IMR-90 (cell line): Measurements from ENCODE around the gene CLEC17A. TPM values are rescaled to one million over a fixed set of nuclear protein-coding genes. Genes with fewer than 3 reads are reported as not detected.
A peak's percentile ranks its signal among the peaks of the same experiment; 100 is the strongest.
"Not testable (repeated sequence)": the region's sequence is repeated elsewhere in the genome, so short reads cannot be mapped to it uniquely, and the experiment has no call there.

Experiments
- ATAC-seq: fragments of 200-7000 bp; cut with Tn5 transposase; 2 replicates; pipeline ENCODE4 v1.9.1; 2020; ENCODE audit warnings: low read depth, mild to moderate bottlenecking, moderate library complexity
- BruUV-seq: library from RNA; stranded (reverse); fragments of 400-500 nt; replicated peaks from 2 replicates; lab custom pipeline; 2021; lab: Mats Ljungman, UMichigan
- CTCF ChIA-PET: fragments of 300-600 bp; formaldehyde crosslinking; extraction: SDS; loops from one replicate; lab custom pipeline; 2021; ENCODE audit warnings: antibody characterized with exemption; lab: Yijun Ruan, JAX
- POLR2A ChIA-PET: fragments of 300-600 bp; sonication (Branson Sonifier 250); formaldehyde crosslinking; loops from one replicate; lab custom pipeline; 2022; ENCODE audit warnings: antibody characterized with exemption; ENCODE audit not compliant: unreplicated experiment; lab: Charles Lee
- DNase-seq: peaks from one replicate; pipeline ENCODE4 v3.0.0; 2013
- H2AFZ ChIP-seq: replicated peaks from 2 replicates; pipeline ENCODE3; 2013; ENCODE audit warnings: low read length, mild to moderate bottlenecking; ENCODE audit not compliant: poor library complexity
- H2AK5ac ChIP-seq: 2 replicates; pipeline ENCODE4 v1.6.1; 2013; ENCODE audit warnings: low read depth, low read length, inconsistent platforms
- H2AK9ac ChIP-seq: replicated peaks from 2 replicates; pipeline ENCODE3; 2013; ENCODE audit warnings: mild to moderate bottlenecking, low read depth, low read length, moderate library complexity; ENCODE audit not compliant: poor library complexity
- H2BK120ac ChIP-seq: 2 replicates; pipeline ENCODE4 v1.6.1; 2013; ENCODE audit warnings: low read depth, low read length, inconsistent platforms
- H2BK15ac ChIP-seq: 3 replicates; pipeline ENCODE4 v1.6.1; 2013; ENCODE audit warnings: low read depth, low read length, inconsistent platforms
- H2BK20ac ChIP-seq: 2 replicates; pipeline ENCODE4 v1.6.1; 2013; ENCODE audit warnings: low read depth, mild to moderate bottlenecking, inconsistent platforms, low read length, moderate library complexity
- H2BK5ac ChIP-seq: 2 replicates; pipeline ENCODE4 v1.6.1; 2013; ENCODE audit warnings: mild to moderate bottlenecking, low read depth, low read length, inconsistent platforms; ENCODE audit not compliant: poor library complexity, severe bottlenecking
- H3K14ac ChIP-seq: replicated peaks from 2 replicates; pipeline ENCODE4 v1.6.1; 2013; ENCODE audit warnings: low read depth, low read length, inconsistent platforms
- H3K18ac ChIP-seq: 2 replicates; pipeline ENCODE4 v1.6.1; 2013; ENCODE audit warnings: low read depth, low read length, control low read depth
- H3K23ac ChIP-seq: 2 replicates; pipeline ENCODE4 v1.6.1; 2013; ENCODE audit warnings: low read depth, low read length, inconsistent platforms
- H3K27ac ChIP-seq: 2 replicates; pipeline ENCODE4 v1.5.1; 2013; ENCODE audit warnings: mild to moderate bottlenecking, control low read depth, low read length; ENCODE audit not compliant: insufficient read depth
- H3K27me3 ChIP-seq: 2 replicates; pipeline ENCODE4 v1.6.1; 2013; ENCODE audit warnings: low read length; ENCODE audit not compliant: control insufficient read depth, insufficient read depth
- H3K36me3 ChIP-seq: 2 replicates; pipeline ENCODE4 v1.6.1; 2013; ENCODE audit warnings: low read length, mixed read lengths; ENCODE audit not compliant: control insufficient read depth, insufficient read depth
- H3K4ac ChIP-seq: 2 replicates; pipeline ENCODE4 v1.6.1; 2013; ENCODE audit warnings: low read depth, low read length, inconsistent platforms
- H3K4me1 ChIP-seq: 2 replicates; pipeline ENCODE4 v1.6.1; 2013; ENCODE audit warnings: low read length, mixed read lengths; ENCODE audit not compliant: control insufficient read depth, insufficient read depth
- H3K4me2 ChIP-seq: 2 replicates; pipeline ENCODE4 v1.6.1; 2013; ENCODE audit warnings: low read depth, mild to moderate bottlenecking, control low read depth, low read length, moderate library complexity
- H3K4me3 ChIP-seq: 2 replicates; pipeline ENCODE4 v1.5.1; 2013; ENCODE audit warnings: low read depth, mild to moderate bottlenecking, control low read depth, low read length, moderate library complexity; ENCODE audit not compliant: insufficient read depth
- H3K56ac ChIP-seq: 2 replicates; pipeline ENCODE4 v1.6.1; 2013; ENCODE audit warnings: low read length, inconsistent platforms; ENCODE audit not compliant: insufficient read depth; ENCODE audit errors: extremely low read depth
- H3K79me1 ChIP-seq, 2 experiments: 2 replicates each; pipeline ENCODE4 v1.6.1; 2013; ENCODE audit warnings: low read length in 2 of 2, inconsistent platforms in 1 of 2, low read depth in 1 of 2
- H3K9ac ChIP-seq: 2 replicates; pipeline ENCODE4 v1.6.1; 2013; ENCODE audit warnings: low read depth, low read length, control low read depth
- H3K9me1 ChIP-seq: 2 replicates; pipeline ENCODE4 v1.6.1; 2013; ENCODE audit warnings: low read length, inconsistent platforms; ENCODE audit not compliant: insufficient read depth
- H3K9me3 ChIP-seq: 2 replicates; pipeline ENCODE4 v1.6.1; 2013; ENCODE audit warnings: low read length; ENCODE audit not compliant: control insufficient read depth, insufficient read depth
- H4K20me1 ChIP-seq: 2 replicates; pipeline ENCODE4 v1.6.1; 2013; ENCODE audit warnings: low read length, inconsistent platforms; ENCODE audit not compliant: insufficient read depth
- H4K5ac ChIP-seq: 2 replicates; pipeline ENCODE4 v1.6.1; 2013; ENCODE audit warnings: mild to moderate bottlenecking, low read depth, low read length, control low read depth
- H4K8ac ChIP-seq, 2 experiments: 2 replicates each; pipeline ENCODE4 v1.6.1; 2013; ENCODE audit warnings: low read depth in 2 of 2, low read length in 2 of 2, control low read depth in 1 of 2, inconsistent platforms in 1 of 2
- H4K91ac ChIP-seq: 2 replicates; pipeline ENCODE4 v1.6.1; 2013; ENCODE audit warnings: low read depth, low read length, inconsistent platforms; ENCODE audit not compliant: insufficient read depth
- BHLHE40 ChIP-seq: fragments of 150-350 bp; IDR thresholded peaks from 2 replicates; pipeline ENCODE4 v1.6.1; 2016; ENCODE audit warnings: mild to moderate bottlenecking, low read depth, low read length
- CEBPB ChIP-seq: IDR thresholded peaks from 2 replicates; pipeline ENCODE4 v1.6.1; 2012; ENCODE audit warnings: low read depth, low read length, improper control_type of control experiment
- RAD21 ChIP-seq: IDR thresholded peaks from 2 replicates; pipeline ENCODE4 v1.6.1; 2012; ENCODE audit warnings: low read length, improper control_type of control experiment
- WGBS, 2 experiments: methylation state at CpG; one replicate each; pipeline versions ENCODE4 v1.1.5 to v1.1.7; 2013; ENCODE audit warnings: missing lambda C conversion rate in 2 of 2; ENCODE audit not compliant: insufficient read length in 1 of 2; ENCODE audit errors: extremely low coverage in 2 of 2; 5-methylcytosine and 5-hydroxymethylcytosine counted together
- dilution Hi-C: fragments of 300-500 bp; cut with HindIII; formaldehyde crosslinking; loops from one replicate; pipeline ENCODE4 v1.14.3; 2018; ENCODE audit warnings: low sequenced_read_pairs; ENCODE audit not compliant: unreplicated experiment
- in situ Hi-C: fragments of 300-500 bp; cut with MboI; formaldehyde crosslinking; loops from 3 replicates; pipeline ENCODE4 v1.14.3; 2019; ENCODE audit warnings: low sequenced_read_pairs, inconsistent platforms, mixed read lengths
- intact Hi-C: fragments of 100-400 bp; cut with micrococcal nuclease; formaldehyde crosslinking; loops from 2 replicates; pipeline ENCODE4 v1.10.0; 2022
- polyA plus RNA-seq, 3 experiments: library from polyadenylated mRNA; depleted of rRNA; stranded (reverse); fragments of >200 nt; gene quantifications; 2 replicates each; pipeline ENCODE4 v1.2.3, GENCODE V29; 2012; ENCODE audit warnings: low replicate concordance in 1 of 3
- total RNA-seq: library from RNA; depleted of rRNA; stranded (reverse); fragments of >200 nt; gene quantifications from 2 replicates; pipeline ENCODE4 v1.2.3, GENCODE V29; 2012
- TF ChIP-seq, protein P1 (sequence below): fragments of 150-350 bp; IDR thresholded peaks from 2 replicates; pipeline ENCODE4 v1.6.1; 2016; ENCODE audit warnings: low read depth, mild to moderate bottlenecking, low read length, moderate library complexity, borderline replicate concordance

Gene CLEC17A
- total and polyA plus RNA-seq, 2 of the 4 experiments (the other 2 are of a cell fraction), result 0.05 TPM; not detected in 1

DNA sequence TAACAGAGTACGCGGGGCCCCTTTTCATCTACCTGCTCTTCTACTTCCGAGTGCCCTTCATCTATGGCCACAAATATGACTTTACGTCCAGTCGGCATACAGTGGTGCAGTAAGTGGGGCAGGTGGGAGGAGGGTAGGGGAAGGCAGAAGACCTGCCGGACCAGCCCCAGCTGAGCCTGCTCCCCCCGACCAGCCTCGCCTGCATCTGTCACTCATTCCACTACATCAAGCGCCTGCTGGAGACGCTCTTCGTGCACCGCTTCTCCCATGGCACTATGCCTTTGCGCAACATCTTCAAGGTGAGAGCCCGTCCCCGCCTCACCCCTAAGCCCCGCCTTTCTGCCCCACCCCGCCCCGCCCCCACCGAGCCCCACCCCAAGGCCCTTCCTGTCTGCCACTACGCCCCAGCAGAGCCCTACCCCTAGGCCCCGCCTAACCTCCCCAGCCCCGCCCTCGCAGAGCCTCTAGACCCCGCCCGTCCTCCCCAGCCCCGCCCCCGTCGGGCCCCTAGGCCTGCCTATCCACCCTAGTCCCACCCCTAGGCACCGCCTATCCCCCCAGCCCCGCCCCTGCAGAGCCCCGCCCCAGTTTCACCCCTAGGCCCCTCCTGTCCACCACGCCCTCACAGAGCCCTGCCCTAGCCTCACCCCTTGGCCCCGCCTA is 18.8 kb upstream of the CLEC17A start:
- Histone ChIP-seq H2BK15ac (no peak overlapping the region), H4K91ac (no peak overlapping the region), H2BK5ac (no peak overlapping the region), H3K27me3 (no peaks in the 10 kb centered on the region), H4K8ac (no peak overlapping the region), H2AK9ac (no peak overlapping the region), H3K9ac (no peak overlapping the region), H3K9me1 (no peaks in the 10 kb centered on the region), H3K4me2 (no peak overlapping the region), H3K18ac (no peak overlapping the region), H3K36me3 (peaks cover 15% of the 10 kb centered on the region; the same call in 1 of the 2 replicates), H2AK5ac (no peak overlapping the region), H4K20me1 (no peaks in the 10 kb centered on the region), H3K79me1 (peaks cover 9 to 24% of the 10 kb centered on the region in 2 experiments), H3K27ac (no peak overlapping the region), H3K23ac (no peak overlapping the region), H3K4me3 (no peak overlapping the region), H3K56ac (no peak overlapping the region), H2AFZ (no peak overlapping the region), H3K9me3 (no peaks in the 10 kb centered on the region), H2BK120ac (no peak overlapping the region), H2BK20ac (no peak overlapping the region), H3K14ac (no peak overlapping the region), H3K4ac (no peak overlapping the region), H3K4me1 (peaks cover 5% of the 10 kb centered on the region; the same call in 1 of the 2 replicates), H4K5ac (no peak overlapping the region)
- WGBS, 2 experiments, result no CpG with 5 or more reads among the region's 33 CpGs
- ATAC-seq (peak; percentile 27), DNase-seq (no peak)
- no TSS peak for BruUV-seq
- ChIA-PET POLR2A (no interaction called here), CTCF (no interaction called here)
- TF ChIP-seq CEBPB (0 out of 2 replicates have a peak, but pooled peaks have one; percentile 6), RAD21 (no peak), BHLHE40 (no peak)
- TF ChIP-seq, protein P1, sequence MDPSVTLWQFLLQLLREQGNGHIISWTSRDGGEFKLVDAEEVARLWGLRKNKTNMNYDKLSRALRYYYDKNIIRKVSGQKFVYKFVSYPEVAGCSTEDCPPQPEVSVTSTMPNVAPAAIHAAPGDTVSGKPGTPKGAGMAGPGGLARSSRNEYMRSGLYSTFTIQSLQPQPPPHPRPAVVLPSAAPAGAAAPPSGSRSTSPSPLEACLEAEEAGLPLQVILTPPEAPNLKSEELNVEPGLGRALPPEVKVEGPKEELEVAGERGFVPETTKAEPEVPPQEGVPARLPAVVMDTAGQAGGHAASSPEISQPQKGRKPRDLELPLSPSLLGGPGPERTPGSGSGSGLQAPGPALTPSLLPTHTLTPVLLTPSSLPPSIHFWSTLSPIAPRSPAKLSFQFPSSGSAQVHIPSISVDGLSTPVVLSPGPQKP, result no peak
- in situ Hi-C loops (loop anchor here (25.0 kb wide), 1 partner anchor 873 kb away; the partner anchor contains the start of gene WIZ), dilution Hi-C loops (no loop called here), intact Hi-C loops (no loop called here)

DNA sequence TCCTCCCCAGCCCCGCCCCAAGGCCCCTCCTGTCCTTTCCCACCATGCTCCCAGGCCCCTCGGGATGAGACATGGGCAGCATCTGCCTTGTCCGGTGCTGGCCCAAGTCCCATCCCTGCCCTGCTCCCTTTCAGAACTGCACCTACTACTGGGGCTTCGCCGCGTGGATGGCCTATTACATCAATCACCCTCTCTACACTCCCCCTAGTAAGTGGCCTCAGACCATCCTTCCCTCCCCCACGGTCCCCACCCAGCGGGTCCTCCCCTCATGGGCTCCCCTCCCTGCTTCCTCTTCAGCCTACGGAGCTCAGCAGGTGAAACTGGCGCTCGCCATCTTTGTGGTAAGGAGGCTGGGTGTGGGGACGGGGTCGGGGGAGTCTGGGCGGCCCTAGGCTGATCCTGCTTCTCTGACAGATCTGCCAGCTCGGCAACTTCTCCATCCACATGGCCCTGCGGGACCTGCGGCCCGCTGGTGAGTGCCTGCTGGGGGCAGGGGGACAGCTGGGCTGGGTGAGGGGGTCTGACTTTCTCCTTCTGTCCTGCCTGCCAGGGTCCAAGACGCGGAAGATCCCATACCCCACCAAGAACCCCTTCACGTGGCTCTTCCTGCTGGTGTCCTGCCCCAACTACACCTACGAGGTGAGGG is 18.1 kb upstream of the CLEC17A start:
- H3K14ac ChIP-seq, H2BK20ac ChIP-seq, H2AK9ac ChIP-seq, H3K9ac ChIP-seq, H3K18ac ChIP-seq, H3K4me1 ChIP-seq, H2AK5ac ChIP-seq, H3K27ac ChIP-seq, DNase-seq, dilution Hi-C loops, CTCF ChIA-PET, H3K27me3 ChIP-seq, H3K23ac ChIP-seq, H4K20me1 ChIP-seq, POLR2A ChIA-PET, H3K9me3 ChIP-seq, H4K5ac ChIP-seq, H2AFZ ChIP-seq, ATAC-seq, H3K9me1 ChIP-seq, H2BK5ac ChIP-seq, H3K4ac ChIP-seq, BruUV-seq, H3K4me3 ChIP-seq, H4K8ac ChIP-seq, H2BK15ac ChIP-seq, intact Hi-C loops, H4K91ac ChIP-seq, H2BK120ac ChIP-seq, H3K56ac ChIP-seq, H3K4me2 ChIP-seq: not testable (repeated sequence)
- peaks cover 17% of the 10 kb centered on the region for H3K36me3 ChIP-seq
- H3K79me1 ChIP-seq, result peaks cover 15 to 30% of the 10 kb centered on the region in 2 experiments
- WGBS, 2 experiments, result 80% methylated on average over 3 of the region's 22 CpGs; no CpG with 5 or more reads in 1 of the 2 experiments
- in situ Hi-C loops, result loop anchor here (25.0 kb wide), 1 partner anchor 873 kb away; the partner anchor contains the start of gene WIZ
